OCI-LY7 (cell line): ENCODE results near the gene PCP2.

Source experiments
- CTCF ChIP-seq: fragments of 200-600 bp; sonication (generic); conservative IDR thresholded peaks from 2 replicates; pipeline ENCODE4 v1.5.1; 2014; ENCODE audit warnings: mild to moderate bottlenecking, antibody characterized with exemption, low read length, moderate library complexity, mixed read lengths
- EZH2phosphoT487 ChIP-seq: fragments of 200-600 bp; sonication (generic); IDR thresholded peaks from 2 replicates; pipeline ENCODE4 v1.6.1; 2018; ENCODE audit warnings: low read depth, borderline replicate concordance, mild to moderate bottlenecking, mixed run types, antibody characterized with exemption, low read length, moderate library complexity, mixed read lengths

GRCh38 chr19:7607212-7607873 is 26.2 kb downstream of the PCP2 start:
- TF ChIP-seq CTCF (no peak), EZH2phosphoT487 (no peak)
